A549 (cell line): ENCODE measurements around the gene ABCA1.

ENCODE experiments used
- CHD4 ChIP-seq: fragments of 200-600 bp; sonication (generic); IDR thresholded peaks from 2 replicates; pipeline ENCODE4 v1.6.1; 2016; ENCODE audit warnings: antibody characterized with exemption, mild to moderate bottlenecking, borderline replicate concordance
- HOXB13 ChIP-seq: fragments of 250-450 bp; sonication (Bioruptor Pico); IDR thresholded peaks from 2 replicates; pipeline ENCODE4 v1.5.0; 2020; ENCODE audit warnings: low read depth, mild to moderate bottlenecking, moderate library complexity
- RFX5 ChIP-seq: fragments of 450-650 bp; IDR thresholded peaks from 2 replicates; pipeline ENCODE4 v1.7.1; 2014; ENCODE audit warnings: antibody characterized with exemption, mild to moderate bottlenecking, moderate library complexity
- TP53 ChIP-seq: fragments of 250-450 bp; sonication (Bioruptor Pico); IDR thresholded peaks from 2 replicates; pipeline ENCODE4 v1.5.0; 2021; ENCODE audit warnings: mild to moderate bottlenecking, moderate library complexity
- TF ChIP-seq, protein P1 (sequence below): fragments of >200 bp; sonication (Bioruptor Twin); formaldehyde crosslinking; IDR thresholded peaks from 3 replicates; pipeline ENCODE4 v1.5.1; 2016

DNA sequence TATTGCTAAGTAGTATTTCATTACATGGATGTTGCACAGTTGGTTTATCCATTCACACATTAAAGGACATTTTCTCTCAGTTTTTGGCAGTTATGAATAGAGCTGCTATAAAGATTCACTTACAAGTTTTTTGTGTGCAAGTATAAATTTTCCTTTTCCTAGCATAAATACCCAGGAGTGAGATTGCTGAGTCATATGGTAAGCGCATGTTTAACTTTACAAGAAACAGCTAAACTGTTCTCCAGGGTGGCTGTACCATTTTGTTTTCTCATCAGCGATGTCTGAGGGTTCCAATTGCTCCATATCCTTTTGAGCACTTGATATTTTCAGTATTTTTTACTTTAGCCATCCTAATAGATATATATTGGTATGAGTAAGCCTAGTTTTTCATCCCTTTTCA is 16.4 kb upstream of the ABCA1 start:
- TF ChIP-seq TP53 (CRISPR knock-in tag): no peak
- no peak for TF ChIP-seq CHD4
- no peak for TF ChIP-seq HOXB13 (CRISPR knock-in tag)
- TF ChIP-seq, protein P1, sequence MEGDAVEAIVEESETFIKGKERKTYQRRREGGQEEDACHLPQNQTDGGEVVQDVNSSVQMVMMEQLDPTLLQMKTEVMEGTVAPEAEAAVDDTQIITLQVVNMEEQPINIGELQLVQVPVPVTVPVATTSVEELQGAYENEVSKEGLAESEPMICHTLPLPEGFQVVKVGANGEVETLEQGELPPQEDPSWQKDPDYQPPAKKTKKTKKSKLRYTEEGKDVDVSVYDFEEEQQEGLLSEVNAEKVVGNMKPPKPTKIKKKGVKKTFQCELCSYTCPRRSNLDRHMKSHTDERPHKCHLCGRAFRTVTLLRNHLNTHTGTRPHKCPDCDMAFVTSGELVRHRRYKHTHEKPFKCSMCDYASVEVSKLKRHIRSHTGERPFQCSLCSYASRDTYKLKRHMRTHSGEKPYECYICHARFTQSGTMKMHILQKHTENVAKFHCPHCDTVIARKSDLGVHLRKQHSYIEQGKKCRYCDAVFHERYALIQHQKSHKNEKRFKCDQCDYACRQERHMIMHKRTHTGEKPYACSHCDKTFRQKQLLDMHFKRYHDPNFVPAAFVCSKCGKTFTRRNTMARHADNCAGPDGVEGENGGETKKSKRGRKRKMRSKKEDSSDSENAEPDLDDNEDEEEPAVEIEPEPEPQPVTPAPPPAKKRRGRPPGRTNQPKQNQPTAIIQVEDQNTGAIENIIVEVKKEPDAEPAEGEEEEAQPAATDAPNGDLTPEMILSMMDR: no peak
- no peak for TF ChIP-seq RFX5
